HEK293T (cell line): ENCODE results near the gene WDR82.

Experiments
- ARNT ChIP-seq: fragments of 450-650 bp; IDR thresholded peaks from 2 replicates; pipeline ENCODE4 v1.6.1; 2017; ENCODE audit warnings: mild to moderate bottlenecking
- BHLHE40 ChIP-seq: fragments of 450-650 bp; IDR thresholded peaks from 2 replicates; pipeline ENCODE4 v1.6.1; 2016; ENCODE audit warnings: mild to moderate bottlenecking, moderate library complexity, borderline replicate concordance
- ELF4 ChIP-seq: fragments of 450-650 bp; IDR thresholded peaks from 2 replicates; pipeline ENCODE4 v1.6.1; 2017; ENCODE audit warnings: antibody characterized with exemption
- FOXA1 ChIP-seq: fragments of 450-650 bp; IDR thresholded peaks from 2 replicates; pipeline ENCODE4 v1.6.1; 2016; ENCODE audit warnings: mild to moderate bottlenecking
- FOXK2 ChIP-seq: fragments of 450-650 bp; IDR thresholded peaks from 2 replicates; pipeline ENCODE4 v1.6.1; 2016; ENCODE audit warnings: mild to moderate bottlenecking
- HDGF ChIP-seq: fragments of 450-650 bp; IDR thresholded peaks from 2 replicates; pipeline ENCODE4 v1.6.1; 2017; ENCODE audit warnings: antibody characterized with exemption, borderline replicate concordance
- L3MBTL2 ChIP-seq: fragments of 450-650 bp; conservative IDR thresholded peaks from 2 replicates; pipeline ENCODE4 v1.6.1; 2016; ENCODE audit warnings: mild to moderate bottlenecking
- NFRKB ChIP-seq: fragments of 450-650 bp; IDR thresholded peaks from 2 replicates; pipeline ENCODE4 v1.6.1; 2016; ENCODE audit warnings: mild to moderate bottlenecking, moderate library complexity
- SUZ12 ChIP-seq: fragments of 450-650 bp; IDR thresholded peaks from 2 replicates; pipeline ENCODE4 v1.6.1; 2016; ENCODE audit warnings: mild to moderate bottlenecking
- TARDBP ChIP-seq: fragments of 450-650 bp; IDR thresholded peaks from 2 replicates; pipeline ENCODE4 v1.6.1; 2016
- ZNF384 ChIP-seq: fragments of 450-650 bp; IDR thresholded peaks from 2 replicates; pipeline ENCODE4 v1.6.1; 2016
- TF ChIP-seq, protein P1 (sequence below): fragments of 450-650 bp; IDR thresholded peaks from 2 replicates; pipeline ENCODE4 v1.6.1; 2016

DNA sequence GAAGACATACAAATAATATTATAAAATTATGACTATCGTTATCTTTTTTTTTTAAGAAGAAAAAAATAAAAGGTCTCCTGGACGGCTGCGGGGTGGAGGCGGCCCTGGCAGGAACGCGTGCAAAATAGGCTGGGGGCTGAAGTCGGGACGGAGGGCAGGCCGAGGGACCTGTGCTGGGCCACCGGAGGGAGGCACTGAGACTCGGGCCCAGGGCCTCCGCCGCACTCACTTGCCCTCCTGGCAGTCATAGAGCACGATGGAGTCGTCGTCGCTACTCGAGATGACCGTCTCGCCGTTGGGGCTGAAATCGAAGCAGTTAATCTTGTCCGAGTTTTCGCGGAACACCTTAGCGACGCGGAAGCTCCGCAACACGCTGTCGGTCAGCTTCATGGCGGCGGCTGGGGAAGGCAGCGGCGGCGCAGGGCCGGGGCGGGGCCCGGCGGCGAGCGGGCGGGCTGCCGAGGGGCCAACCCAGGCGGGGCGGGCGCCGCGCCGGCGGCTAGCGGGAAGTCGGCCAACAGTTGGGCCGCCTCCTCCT lies 408 bp downstream of the WDR82 start:
- no peak for TF ChIP-seq ELF4
- TF ChIP-seq BHLHE40: no peak
- TF ChIP-seq, protein P1, sequence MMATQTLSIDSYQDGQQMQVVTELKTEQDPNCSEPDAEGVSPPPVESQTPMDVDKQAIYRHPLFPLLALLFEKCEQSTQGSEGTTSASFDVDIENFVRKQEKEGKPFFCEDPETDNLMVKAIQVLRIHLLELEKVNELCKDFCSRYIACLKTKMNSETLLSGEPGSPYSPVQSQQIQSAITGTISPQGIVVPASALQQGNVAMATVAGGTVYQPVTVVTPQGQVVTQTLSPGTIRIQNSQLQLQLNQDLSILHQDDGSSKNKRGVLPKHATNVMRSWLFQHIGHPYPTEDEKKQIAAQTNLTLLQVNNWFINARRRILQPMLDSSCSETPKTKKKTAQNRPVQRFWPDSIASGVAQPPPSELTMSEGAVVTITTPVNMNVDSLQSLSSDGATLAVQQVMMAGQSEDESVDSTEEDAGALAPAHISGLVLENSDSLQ: no peak
- TF ChIP-seq FOXA1: no peak
- no peak for TF ChIP-seq SUZ12
- no peak for TF ChIP-seq TARDBP
- TF ChIP-seq HDGF: no peak
- no peak for TF ChIP-seq NFRKB
- TF ChIP-seq L3MBTL2: peak; percentile 45
- no peak for TF ChIP-seq ZNF384
- TF ChIP-seq FOXK2: no peak
- 0 out of 2 replicates have a peak, but pooled peaks have one; percentile 27 for TF ChIP-seq ARNT
